Erythroblast (primary cell): ENCODE data around the gene UACA.
"Not testable (repeated sequence)": the region's sequence is repeated elsewhere in the genome, so short reads cannot be mapped to it uniquely, and the experiment has no call there.

Experiments used
- DNase-seq, 2 experiments: peaks; one replicate each; lab custom pipeline; 2025; lab: John Stamatoyannopoulos, UW
- GATA1 ChIP-seq: IDR thresholded peaks from 2 replicates; pipeline ENCODE4 v1.6.1; 2011; ENCODE audit warnings: low read depth, mild to moderate bottlenecking, control low read depth, low read length, moderate library complexity
- POLR2A ChIP-seq: IDR thresholded peaks from 2 replicates; pipeline ENCODE4 v1.6.1; 2011; ENCODE audit warnings: mild to moderate bottlenecking, low read length

Gene UACA

GRCh38 chr15:70669006-70669602, 94.3 kb downstream of the UACA start:
- TF ChIP-seq GATA1 = no peak
- TF ChIP-seq POLR2A = no peak
- no peak for DNase-seq

- TF ChIP-seq GATA1 = no peak
- no peak for TF ChIP-seq POLR2A
- DNase-seq = no peak
Observed at GRCh38 chr15:70665599-70665998, 97.8 kb downstream of the UACA start.

- DNase-seq = no peak
- TF ChIP-seq POLR2A (no peak), GATA1 (no peak)
Observed at GRCh38 chr15:70664494-70664893, 98.9 kb downstream of the UACA start.

- DNase-seq = not testable (repeated sequence)
Observed at GRCh38 chr15:70663069-70663468, 100.3 kb downstream of the UACA start.

GRCh38 chr15:70659662-70660061, 103.7 kb downstream of the UACA start:
- DNase-seq = no peak
- TF ChIP-seq GATA1 (no peak), POLR2A (no peak)

- TF ChIP-seq GATA1 (no peak), POLR2A (no peak)
- no peak for DNase-seq
Observed at GRCh38 chr15:70658641-70659040, 104.7 kb downstream of the UACA start.

- no peak for DNase-seq
- TF ChIP-seq POLR2A (no peak), GATA1 (no peak)
Observed at GRCh38 chr15:70653426-70653825, 109.9 kb downstream of the UACA start.

GRCh38 chr15:70652341-70652740, 111.0 kb downstream of the UACA start:
- TF ChIP-seq POLR2A = no peak
- no peak for TF ChIP-seq GATA1
- DNase-seq = no peak

GRCh38 chr15:70651303-70651845, 112.0 kb downstream of the UACA start:
- TF ChIP-seq GATA1 = no peak
- DNase-seq = no peak

- no peak for DNase-seq
- TF ChIP-seq GATA1 = no peak
- TF ChIP-seq POLR2A = no peak
Observed at GRCh38 chr15:70650567-70651302, 112.6 kb downstream of the UACA start.

GRCh38 chr15:70647396-70647795, 116.0 kb downstream of the UACA start:
- TF ChIP-seq GATA1 (no peak), POLR2A (no peak)
- DNase-seq = no peak

- DNase-seq = no peak
- TF ChIP-seq POLR2A = no peak
- TF ChIP-seq GATA1 = no peak
Observed at GRCh38 chr15:70646169-70646568, 117.2 kb downstream of the UACA start.

GRCh38 chr15:70643783-70644125, 119.6 kb downstream of the UACA start:
- no peak for DNase-seq
- TF ChIP-seq POLR2A (no peak), GATA1 (no peak)

- no peak for TF ChIP-seq GATA1
- no peak for TF ChIP-seq POLR2A
- DNase-seq = no peak
Observed at GRCh38 chr15:70643106-70643782, 120.1 kb downstream of the UACA start.

- DNase-seq = peak; percentile 26 to 40
Observed at GRCh38 chr15:70636540-70637165, 126.7 kb downstream of the UACA start.

More at GRCh38 chr15:70636540-70637165, 126.7 kb downstream of the UACA start:
- TF ChIP-seq GATA1 (no peak), POLR2A (no peak)
